Activated CD4-positive, alpha-beta memory T cell treated with anti-CD3 and anti-CD28 coated beads, Interleukin-2, amount 10 ng/mL, durations not matched to agents 7 days and 5 days (primary cell): ENCODE results near the gene ECE2. TPM values are rescaled to one million over a fixed set of nuclear protein-coding genes. Genes with fewer than 3 reads are reported as not detected.
A peak's percentile ranks its signal among the peaks of the same experiment; 100 is the strongest.

Experiments
- CTCF ChIA-PET: fragments of 350-600 bp; sonication (Branson Sonifier 250); formaldehyde crosslinking; loops from one replicate; lab custom pipeline; 2021; ENCODE audit warnings: antibody characterized with exemption, inconsistent platforms; lab: Charles Lee
- POLR2A ChIA-PET: fragments of 350-600 bp; sonication (Branson Sonifier 250); formaldehyde crosslinking; loops from one replicate; lab custom pipeline; 2021; ENCODE audit warnings: antibody characterized with exemption; lab: Charles Lee
- DNase-seq: peaks from one replicate; pipeline ENCODE4 v3.0.0-alpha.2; 2020
- H3K27ac Mint-ChIP-seq: one replicate; pipeline ENCODE4 v1.8.0; 2021; ENCODE audit warnings: mild to moderate bottlenecking, mixed read lengths
- H3K27me3 Mint-ChIP-seq: one replicate; pipeline ENCODE4 v1.8.0; 2021; ENCODE audit warnings: mixed read lengths
- H3K36me3 Mint-ChIP-seq: one replicate; pipeline ENCODE4 v1.8.0; 2021; ENCODE audit warnings: low read depth, mixed read lengths
- H3K4me1 Mint-ChIP-seq: one replicate; pipeline ENCODE4 v1.8.0; 2021; ENCODE audit warnings: mixed read lengths
- H3K4me3 Mint-ChIP-seq: one replicate; pipeline ENCODE4 v1.8.0; 2021; ENCODE audit warnings: mild to moderate bottlenecking, mixed read lengths
- H3K9me3 Mint-ChIP-seq: one replicate; pipeline ENCODE4 v1.8.0; 2021; ENCODE audit warnings: mixed read lengths
- total RNA-seq, 2 experiments: library from RNA; stranded (reverse); gene quantifications; one replicate each; pipeline ENCODE4 v1.2.3, GENCODE V29; 2021

Gene ECE2
- total RNA-seq, 2 experiments from 2014 or later: not detected

DNA sequence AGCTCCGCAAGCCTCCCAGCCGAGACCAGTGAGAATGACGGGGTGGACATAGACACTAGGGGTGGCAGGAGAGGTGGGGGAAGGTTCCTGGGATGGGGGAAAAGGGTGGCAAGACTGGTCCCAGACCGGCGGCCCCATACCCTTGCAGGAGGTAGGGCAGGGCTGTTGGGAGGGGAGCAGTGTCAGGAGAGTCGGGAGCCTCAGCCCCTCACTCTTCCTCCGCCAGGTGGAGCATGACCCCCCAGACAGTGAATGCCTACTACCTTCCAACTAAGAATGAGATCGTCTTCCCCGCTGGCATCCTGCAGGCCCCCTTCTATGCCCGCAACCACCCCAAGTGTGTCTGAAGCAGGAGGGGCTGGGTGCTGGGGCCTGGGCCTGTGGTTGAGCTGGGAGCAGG is 14.5 kb downstream of the ECE2 start:
- Mint-ChIP-seq H3K27me3 (peaks cover 11% of the 10 kb centered on the region), H3K9me3 (no peaks in the 10 kb centered on the region), H3K4me1 (no peaks in the 10 kb centered on the region), H3K4me3 (no peak overlapping the region), H3K36me3 (no peaks in the 10 kb centered on the region), H3K27ac (no peak overlapping the region)
- ChIA-PET POLR2A (no interaction called here), CTCF (interaction anchor here (2.3 to 8.6 kb wide), 2 partner anchors 41 to 63 kb away, joined by 8 to 53 read pairs; partner anchors contain the start of gene EEF1AKMT4)
- DNase-seq: no peak

DNA sequence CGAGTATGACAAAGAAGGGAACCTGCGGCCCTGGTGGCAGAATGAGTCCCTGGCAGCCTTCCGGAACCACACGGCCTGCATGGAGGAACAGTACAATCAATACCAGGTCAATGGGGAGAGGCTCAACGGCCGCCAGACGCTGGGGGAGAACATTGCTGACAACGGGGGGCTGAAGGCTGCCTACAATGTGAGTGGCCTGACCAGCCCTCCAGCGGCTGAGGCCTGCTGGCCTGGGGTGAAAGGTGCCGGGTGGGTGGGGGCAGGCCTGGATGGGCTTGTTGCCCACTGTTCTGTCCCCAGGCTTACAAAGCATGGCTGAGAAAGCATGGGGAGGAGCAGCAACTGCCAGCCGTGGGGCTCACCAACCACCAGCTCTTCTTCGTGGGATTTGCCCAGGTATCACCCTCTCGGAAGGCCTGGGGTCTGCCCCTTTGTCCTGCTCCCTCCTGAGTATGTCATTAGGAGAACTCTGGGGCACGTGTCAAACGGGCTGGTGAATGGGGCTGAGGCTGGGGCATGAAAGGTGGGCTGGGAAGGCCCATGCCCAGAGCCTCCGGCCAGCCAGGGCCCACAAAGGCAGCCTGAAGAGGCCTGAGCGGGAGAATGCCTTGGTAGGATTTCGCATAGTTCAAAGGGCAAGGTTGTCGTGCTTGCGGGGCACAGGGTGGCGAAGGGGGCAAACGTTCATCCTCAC is 15.4 kb downstream of the ECE2 start:
- no peaks in the 10 kb centered on the region for H3K9me3 Mint-ChIP-seq
- peaks cover 7% of the 10 kb centered on the region for H3K27me3 Mint-ChIP-seq
- no peak overlapping the region for H3K4me3 Mint-ChIP-seq
- ChIA-PET POLR2A (no interaction called here), CTCF (interaction anchor here (8.6 kb wide), 1 partner anchor 64 kb away, joined by 53 read pairs; no protein-coding TSS in a partner anchor)
- no peaks in the 10 kb centered on the region for H3K4me1 Mint-ChIP-seq
- no peak overlapping the region for H3K27ac Mint-ChIP-seq
- DNase-seq: no peak
- no peaks in the 10 kb centered on the region for H3K36me3 Mint-ChIP-seq

GRCh38 chr3:184291738-184292445 is 16.1 kb downstream of the ECE2 start:
- Mint-ChIP-seq H3K27me3 (peaks cover 5% of the 10 kb centered on the region), H3K4me1 (no peaks in the 10 kb centered on the region), H3K4me3 (no peak overlapping the region), H3K9me3 (no peaks in the 10 kb centered on the region), H3K27ac (no peak overlapping the region), H3K36me3 (no peaks in the 10 kb centered on the region)
- no peak for DNase-seq
- ChIA-PET CTCF (interaction anchor here (0.8 to 8.6 kb wide), 2 partner anchors 42 to 65 kb away, joined by 3 to 53 read pairs; partner anchors contain the start of gene EEF1AKMT4), POLR2A (no interaction called here)

- no peaks in the 10 kb centered on the region for H3K9me3 Mint-ChIP-seq
- peaks cover 20% of the 10 kb centered on the region for H3K4me1 Mint-ChIP-seq
- no peak overlapping the region for H3K27ac Mint-ChIP-seq
- CTCF ChIA-PET: interaction anchor here (1.2 kb wide), 1 partner anchor 401 kb away, joined by 6 read pairs; no protein-coding TSS in a partner anchor
- H3K27me3 Mint-ChIP-seq: no peaks in the 10 kb centered on the region
- peaks cover 10% of the 10 kb centered on the region for H3K36me3 Mint-ChIP-seq
- POLR2A ChIA-PET: no interaction called here
- no peak for DNase-seq
- H3K4me3 Mint-ChIP-seq: no peak overlapping the region
These were observed 19.9 kb downstream of the ECE2 start for GRCh38 chr3:184295771-184296170.

DNA sequence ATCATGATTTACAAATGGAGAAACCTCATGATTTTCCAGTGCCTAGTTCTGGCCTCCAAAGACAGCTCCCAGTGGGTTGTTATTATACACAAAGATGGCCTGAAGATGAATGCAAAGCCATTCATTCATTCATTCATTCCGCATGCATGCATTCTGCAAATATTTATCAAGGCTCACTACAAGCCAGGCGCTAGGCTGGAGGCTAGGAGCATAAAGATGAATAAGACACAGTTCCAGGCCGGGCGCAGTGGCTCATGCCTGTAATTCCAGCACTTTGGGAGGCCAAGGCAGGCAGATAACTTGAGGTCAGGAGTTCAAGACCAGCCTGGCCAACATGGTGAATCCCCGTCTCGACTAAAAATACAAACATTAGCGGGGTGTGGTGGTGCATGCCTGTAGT is 20.8 kb downstream of the ECE2 start:
- POLR2A ChIA-PET: no interaction called here

GRCh38 chr3:184298759-184299487 is 23.1 kb downstream of the ECE2 start, which contains the start of gene PSMD2:
Gene PSMD2, plus strand, starts transcription at chr3:184299241. Its CDS starts 26 bp downstream, at chr3:184299267.
- Mint-ChIP-seq H3K9me3 (no peaks in the 10 kb centered on the region), H3K4me1 (peaks cover 30% of the 10 kb centered on the region), H3K27ac (peak within 1 kb of the TSS; percentile 84), H3K36me3 (peaks cover 30% of the 10 kb centered on the region), H3K4me3 (peak within 1 kb of the TSS; percentile 95), H3K27me3 (no peaks in the 10 kb centered on the region)
- CTCF ChIA-PET: interaction anchor here (2.0 kb wide), 1 partner anchor 71 kb away, joined by 4 read pairs; no protein-coding TSS in a partner anchor
- DNase-seq: peak; percentile 99
- POLR2A ChIA-PET: interaction anchor here (1.1 to 3.1 kb wide), 4 partner anchors 12 to 124 kb away, joined by 6 to 10 read pairs (median 8); partner anchors contain the start of gene AP2M1

More for the DNA sequence above, 20.8 kb downstream of the ECE2 start:
- no peak for DNase-seq
- CTCF ChIA-PET: interaction anchor here (0.6 kb wide), 1 partner anchor 160 kb away, joined by 3 read pairs; no protein-coding TSS in a partner anchor
- H3K27ac Mint-ChIP-seq: no peak overlapping the region
- H3K4me3 Mint-ChIP-seq: no peak overlapping the region
- peaks cover 24% of the 10 kb centered on the region for H3K4me1 Mint-ChIP-seq
- no peaks in the 10 kb centered on the region for H3K27me3 Mint-ChIP-seq
- peaks cover 16% of the 10 kb centered on the region for H3K36me3 Mint-ChIP-seq
- no peaks in the 10 kb centered on the region for H3K9me3 Mint-ChIP-seq

DNA sequence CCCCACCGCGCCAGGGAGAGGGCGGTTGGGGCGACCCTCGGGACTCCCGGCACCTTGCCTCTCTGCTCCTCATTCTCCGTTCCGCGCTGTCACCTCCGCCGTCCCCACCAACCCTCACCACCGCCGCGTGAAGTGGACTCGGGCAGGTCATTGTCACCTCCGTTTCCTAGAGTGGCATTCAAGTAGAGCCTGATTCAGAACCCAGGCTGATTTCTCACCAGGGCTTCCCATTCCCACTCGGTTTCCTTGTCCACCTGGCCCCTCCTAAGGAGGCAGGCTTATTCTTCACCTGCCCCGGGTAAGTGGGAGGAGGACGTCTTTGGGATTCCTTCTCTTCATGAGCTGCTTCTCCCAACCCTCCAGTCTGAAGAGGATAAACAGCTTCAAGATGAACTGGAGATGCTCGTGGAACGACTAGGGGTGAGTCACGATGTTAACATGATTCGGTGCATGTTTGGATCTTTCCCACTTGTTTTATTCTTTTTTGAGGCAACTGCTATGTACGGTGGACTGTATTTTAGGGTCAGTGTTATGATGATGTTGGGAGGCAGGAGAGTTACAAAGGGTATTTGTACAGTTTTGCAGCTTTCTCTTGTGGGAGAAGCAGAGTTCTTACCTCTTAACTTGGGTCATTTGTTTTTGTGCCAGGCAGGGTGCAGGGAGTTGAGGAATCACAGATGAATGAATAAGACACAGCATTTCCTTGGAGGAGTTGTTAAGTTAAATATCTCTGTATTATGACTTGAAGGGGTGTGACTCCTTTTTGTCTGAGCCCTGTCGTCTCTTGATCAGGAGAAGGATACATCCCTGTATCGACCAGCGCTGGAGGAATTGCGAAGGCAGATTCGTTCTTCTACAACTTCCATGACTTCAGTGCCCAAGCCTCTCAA is 23.9 kb downstream of the ECE2 start:
- Mint-ChIP-seq H3K9me3 (no peaks in the 10 kb centered on the region), H3K27me3 (no peaks in the 10 kb centered on the region), H3K4me1 (peaks cover 30% of the 10 kb centered on the region), H3K27ac (peak overlapping the region; percentile 81), H3K36me3 (peaks cover 38% of the 10 kb centered on the region), H3K4me3 (peak overlapping the region; percentile 95)
- CTCF ChIA-PET: interaction anchor here (0.6 to 2.0 kb wide), 2 partner anchors 72 to 1475 kb away, joined by 3 to 4 read pairs; no protein-coding TSS in a partner anchor
- POLR2A ChIA-PET: interaction anchor here (1.1 to 3.1 kb wide), 4 partner anchors 11 to 125 kb away, joined by 6 to 10 read pairs (median 8); partner anchors contain the start of gene AP2M1
- no peak for DNase-seq

DNA sequence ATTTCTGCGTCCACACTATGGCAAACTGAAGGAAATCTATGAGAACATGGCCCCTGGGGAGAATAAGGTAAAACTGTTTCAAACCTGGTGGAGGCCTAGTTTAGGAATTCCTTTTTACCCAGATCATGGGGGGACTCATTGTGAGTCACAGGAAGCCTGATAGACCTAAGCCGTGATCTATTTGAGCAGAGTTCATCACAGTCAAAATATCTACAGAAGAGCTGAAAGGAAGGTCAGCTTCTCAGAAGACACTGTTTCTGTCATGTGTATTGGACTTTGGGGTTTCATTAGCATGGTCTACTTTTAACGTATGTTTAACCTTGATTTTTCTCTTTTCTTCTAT is 24.5 kb downstream of the ECE2 start:
- H3K4me1 Mint-ChIP-seq: peaks cover 30% of the 10 kb centered on the region
- H3K4me3 Mint-ChIP-seq: peak overlapping the region; percentile 95
- H3K27ac Mint-ChIP-seq: no peak overlapping the region
- no peak for DNase-seq
- no peaks in the 10 kb centered on the region for H3K9me3 Mint-ChIP-seq
- ChIA-PET CTCF (interaction anchor here (2.0 kb wide), 1 partner anchor 72 kb away, joined by 4 read pairs; no protein-coding TSS in a partner anchor), POLR2A (interaction anchor here (2.0 to 3.1 kb wide), 2 partner anchors 11 to 15 kb away, joined by 9 to 10 read pairs; no protein-coding TSS in a partner anchor)
- peaks cover 41% of the 10 kb centered on the region for H3K36me3 Mint-ChIP-seq
- H3K27me3 Mint-ChIP-seq: no peaks in the 10 kb centered on the region

GRCh38 chr3:184305577-184305976 is 29.8 kb downstream of the ECE2 start:
- no peaks in the 10 kb centered on the region for H3K27me3 Mint-ChIP-seq
- peaks cover 11% of the 10 kb centered on the region for H3K4me1 Mint-ChIP-seq
- peaks cover 74% of the 10 kb centered on the region for H3K36me3 Mint-ChIP-seq
- H3K4me3 Mint-ChIP-seq: no peak overlapping the region
- no peak overlapping the region for H3K27ac Mint-ChIP-seq
- no peaks in the 10 kb centered on the region for H3K9me3 Mint-ChIP-seq
- ChIA-PET CTCF (interaction anchor here (0.7 to 1.7 kb wide), 6 partner anchors 15 to 869 kb away, joined by 3 to 6 read pairs (median 4); partner anchors contain the start of gene ABCC5), POLR2A (interaction anchor here (0.6 to 1.4 kb wide), 2 partner anchors 55 to 56 kb away, joined by 3 read pairs; partner anchors contain the start of genes CLCN2 and POLR2H)
- no peak for DNase-seq

GRCh38 chr3:184306341-184306972 is 30.6 kb downstream of the ECE2 start:
- H3K4me3 Mint-ChIP-seq: no peak overlapping the region
- H3K27me3 Mint-ChIP-seq: no peaks in the 10 kb centered on the region
- peaks cover 68% of the 10 kb centered on the region for H3K36me3 Mint-ChIP-seq
- no peaks in the 10 kb centered on the region for H3K9me3 Mint-ChIP-seq
- H3K4me1 Mint-ChIP-seq: peaks cover 7% of the 10 kb centered on the region
- CTCF ChIA-PET: interaction anchor here (0.9 to 1.7 kb wide), 6 partner anchors 13 to 57 kb away, joined by 3 to 6 read pairs (median 4); partner anchors contain the start of gene EEF1AKMT4
- H3K27ac Mint-ChIP-seq: no peak overlapping the region
- no peak for DNase-seq
- POLR2A ChIA-PET: interaction anchor here (0.6 to 1.4 kb wide), 2 partner anchors 54 to 55 kb away, joined by 3 read pairs; partner anchors contain the start of genes CLCN2 and POLR2H

DNA sequence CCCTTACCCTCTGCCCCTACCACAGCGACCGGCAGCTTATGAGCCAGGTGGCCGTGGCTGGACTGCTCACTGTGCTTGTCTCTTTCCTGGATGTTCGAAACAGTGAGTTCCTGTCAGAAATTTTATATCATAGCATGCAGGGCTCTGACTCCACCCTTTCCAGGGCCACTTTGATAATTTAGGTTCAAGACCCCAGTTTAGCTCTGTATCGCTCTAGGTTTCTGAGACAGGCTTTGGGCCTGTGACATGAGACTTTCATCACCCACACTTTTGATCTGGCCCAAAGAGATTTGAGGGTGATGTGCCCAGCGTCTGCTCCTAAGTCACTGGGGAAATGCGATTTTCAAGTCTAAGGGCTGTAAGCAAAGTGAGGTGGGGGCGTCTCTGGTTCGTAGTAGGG is 32.1 kb downstream of the ECE2 start:
- no peaks in the 10 kb centered on the region for H3K9me3 Mint-ChIP-seq
- CTCF ChIA-PET: interaction anchor here (1.3 kb wide), 1 partner anchor 58 kb away, joined by 4 read pairs; the partner anchor contains the start of gene EEF1AKMT4
- POLR2A ChIA-PET: no interaction called here
- no peaks in the 10 kb centered on the region for H3K4me1 Mint-ChIP-seq
- no peak overlapping the region for H3K27ac Mint-ChIP-seq
- H3K36me3 Mint-ChIP-seq: peaks cover 58% of the 10 kb centered on the region
- H3K27me3 Mint-ChIP-seq: no peaks in the 10 kb centered on the region
- DNase-seq: no peak
- no peak overlapping the region for H3K4me3 Mint-ChIP-seq
